ENCODE results near the gene CCL20.

The CCL20 gene

GRCh38 chr2:227804975-227805374, 8.7 kb upstream of the CCL20 start:
- DNase-seq, result no peak

- DNase-seq, result peak; percentile 35 to 41
These were observed 8.1 kb upstream of the CCL20 start for GRCh38 chr2:227805578-227805977.

- DNase-seq, result no peak
These were observed 4.7 kb upstream of the CCL20 start for GRCh38 chr2:227808936-227809335.

GRCh38 chr2:227812001-227812400, 1.6 kb upstream of the CCL20 start:
- DNase-seq, result no peak

- DNase-seq, result no peak
These were observed 447 bp upstream of the CCL20 start for GRCh38 chr2:227813229-227813561.

- DNase-seq, result no peak
These were observed 1.4 kb downstream of the CCL20 start for GRCh38 chr2:227815066-227815465.

GRCh38 chr2:227816507-227817294, 3.1 kb downstream of the CCL20 start:
- no peak for DNase-seq

GRCh38 chr2:227817336-227817735, 3.7 kb downstream of the CCL20 start:
- DNase-seq, result no peak

GRCh38 chr2:227817850-227818674, 4.4 kb downstream of the CCL20 start:
- DNase-seq, result peak; percentile 88 to 92

- DNase-seq, result peak; percentile 21 to 28
These were observed 5.2 kb downstream of the CCL20 start for GRCh38 chr2:227818675-227819397.

- no peak for DNase-seq
These were observed 5.7 kb downstream of the CCL20 start for GRCh38 chr2:227819398-227819697.

GRCh38 chr2:227821043-227821942, 7.7 kb downstream of the CCL20 start:
- no peak for DNase-seq

- DNase-seq, result no peak
These were observed 8.9 kb downstream of the CCL20 start for GRCh38 chr2:227822416-227823003.

GRCh38 chr2:227823922-227824321, 10.3 kb downstream of the CCL20 start:
- DNase-seq, result no peak

- DNase-seq, result no peak
These were observed 11.1 kb downstream of the CCL20 start for GRCh38 chr2:227824711-227825110.

- no peak for DNase-seq
These were observed 12.4 kb downstream of the CCL20 start for GRCh38 chr2:227826019-227826521.

- no peak for DNase-seq
These were observed 12.9 kb downstream of the CCL20 start for GRCh38 chr2:227826563-227826962.

GRCh38 chr2:227827143-227827542, 13.5 kb downstream of the CCL20 start:
- DNase-seq, result no peak

- no peak for DNase-seq
These were observed 14.9 kb downstream of the CCL20 start for GRCh38 chr2:227828477-227828912.

- no peak for DNase-seq
These were observed 15.7 kb downstream of the CCL20 start for GRCh38 chr2:227829337-227829736.

GRCh38 chr2:227834423-227834822, 20.8 kb downstream of the CCL20 start:
- no peak for DNase-seq

Measured in activated CD4-positive, alpha-beta T cell treated with anti-CD3 and anti-CD28 coated beads, Interleukin-2, amount 50 U/mL, for 48 hours (primary cell).